ENCODE measurements around the gene DGKI.
A peak's percentile ranks its signal among the peaks of the same experiment; 100 is the strongest.

Gene DGKI

GRCh38 chr7:137681657-137682562 is 164.9 kb downstream of the DGKI start:
- DNase-seq = no peak

GRCh38 chr7:137674551-137675409 is 172.0 kb downstream of the DGKI start:
- no peak for DNase-seq

- no peak for DNase-seq
Measured at GRCh38 chr7:137674048-137674447, 172.7 kb downstream of the DGKI start.

GRCh38 chr7:137671920-137672319 is 174.9 kb downstream of the DGKI start:
- no peak for DNase-seq

- no peak for DNase-seq
Measured at GRCh38 chr7:137670222-137671064, 176.3 kb downstream of the DGKI start.

GRCh38 chr7:137669706-137670105 is 177.1 kb downstream of the DGKI start:
- DNase-seq = no peak

- DNase-seq = no peak
Measured at GRCh38 chr7:137668404-137668803, 178.4 kb downstream of the DGKI start.

- DNase-seq = no peak
Measured at GRCh38 chr7:137667633-137668387, 179.0 kb downstream of the DGKI start.

- DNase-seq = peak; percentile 11
Measured at GRCh38 chr7:137664846-137665245, 181.9 kb downstream of the DGKI start.

- no peak for DNase-seq
Measured at GRCh38 chr7:137661634-137662033, 185.1 kb downstream of the DGKI start.

- no peak for DNase-seq
Measured at GRCh38 chr7:137658190-137658900, 188.4 kb downstream of the DGKI start.

- DNase-seq = no peak
Measured at GRCh38 chr7:137657476-137658189, 189.1 kb downstream of the DGKI start.

GRCh38 chr7:137656850-137657232 is 189.9 kb downstream of the DGKI start:
- no peak for DNase-seq

GRCh38 chr7:137656227-137656849 is 190.4 kb downstream of the DGKI start:
- DNase-seq = peak; percentile 87

GRCh38 chr7:137655804-137656203 is 191.0 kb downstream of the DGKI start:
- DNase-seq = no peak

GRCh38 chr7:137652721-137653120 is 194.1 kb downstream of the DGKI start:
- DNase-seq = no peak

GRCh38 chr7:137647905-137648565 is 198.7 kb downstream of the DGKI start:
- no peak for DNase-seq

- DNase-seq = peak; percentile 48
Measured at GRCh38 chr7:137642472-137642871, 204.3 kb downstream of the DGKI start.

- DNase-seq = no peak
Measured at GRCh38 chr7:137642031-137642430, 204.7 kb downstream of the DGKI start.

- no peak for DNase-seq
Measured at GRCh38 chr7:137636376-137636775, 210.4 kb downstream of the DGKI start.

Data from hematopoietic multipotent progenitor cell treated with erythropoietin and hydrocortisone succinate and interleukin-3 and kit ligand, for 4 days (in vitro differentiated cells).